HG02981 (cell line): Measurements from ENCODE around the gene LRRC72.
"Not testable (repeated sequence)": the region's sequence is repeated elsewhere in the genome, so short reads cannot be mapped to it uniquely, and the experiment has no call there.

Experiments used
- ATAC-seq: cut with Tn5 transposase; IDR thresholded peaks from one replicate; pipeline ENCODE4 v1.9.1; 2021; ENCODE audit warnings: mild to moderate bottlenecking, moderate library complexity; ENCODE audit not compliant: unreplicated experiment

The LRRC72 gene

DNA sequence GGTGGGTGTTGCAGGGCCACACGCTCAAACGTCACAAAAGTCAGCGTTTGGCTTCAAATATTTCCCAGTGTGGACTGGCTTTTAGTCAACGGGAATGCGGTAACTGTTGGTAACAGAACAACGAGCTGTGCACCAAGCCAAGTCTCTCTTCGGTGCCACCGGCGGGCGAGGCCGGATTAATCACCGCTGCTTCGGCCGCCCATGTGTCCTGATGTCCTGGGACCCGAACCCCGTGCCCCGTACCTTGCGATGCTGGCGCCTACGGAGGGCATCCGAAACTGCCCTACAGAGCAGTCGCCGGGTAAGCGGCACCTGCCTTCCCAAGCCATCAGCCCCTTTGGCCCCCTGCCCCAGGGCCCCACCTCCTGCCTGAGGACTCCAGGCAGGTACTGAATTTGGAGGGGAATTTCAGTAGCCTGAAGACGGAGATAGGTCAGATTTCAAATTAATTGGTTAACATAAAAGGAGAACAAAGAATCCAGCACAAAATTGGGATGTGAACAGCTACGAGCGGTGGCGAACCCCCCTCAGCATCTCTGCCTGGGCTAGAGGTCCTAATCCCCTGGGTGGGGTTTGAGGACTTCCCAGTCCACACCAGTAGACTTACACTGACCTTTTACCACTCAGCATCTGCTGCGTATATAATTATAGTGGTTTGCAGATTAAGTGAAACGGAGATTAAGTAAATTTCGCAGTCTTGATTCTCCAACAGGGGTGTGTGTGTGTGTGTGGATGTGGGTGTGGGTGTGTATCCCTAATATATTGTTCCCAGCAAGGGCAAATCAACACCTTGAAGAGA lies at the start of gene LRRC72:
Gene LRRC72, plus strand, starts transcription at position 84 of the 799 bp plus-strand sequence. Its CDS starts 128 bp downstream, at position 212.
- no peak for ATAC-seq

DNA sequence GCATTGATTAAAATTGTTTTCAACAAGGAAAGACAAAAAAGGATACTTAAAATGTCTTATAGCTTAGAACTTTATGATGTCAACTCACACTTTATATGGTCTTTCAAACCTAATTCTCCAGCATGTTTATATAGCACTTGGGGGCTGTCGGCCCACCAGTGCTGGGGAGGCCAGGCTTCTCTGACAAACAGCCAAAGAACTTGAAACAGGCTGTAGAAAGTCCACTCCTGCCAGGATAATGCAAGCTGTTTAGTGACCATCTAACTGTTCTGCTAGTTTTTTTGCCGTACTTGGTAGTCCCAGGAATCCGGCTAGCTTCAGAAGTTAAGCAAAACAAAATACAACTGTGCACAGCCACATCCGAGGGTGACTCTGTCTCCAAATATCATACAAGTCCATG lies 47.5 kb upstream of the LRRC72 start:
- no peak for ATAC-seq

GRCh38 chr7:16479591-16479990 lies 47.0 kb upstream of the LRRC72 start:
- ATAC-seq: no peak

DNA sequence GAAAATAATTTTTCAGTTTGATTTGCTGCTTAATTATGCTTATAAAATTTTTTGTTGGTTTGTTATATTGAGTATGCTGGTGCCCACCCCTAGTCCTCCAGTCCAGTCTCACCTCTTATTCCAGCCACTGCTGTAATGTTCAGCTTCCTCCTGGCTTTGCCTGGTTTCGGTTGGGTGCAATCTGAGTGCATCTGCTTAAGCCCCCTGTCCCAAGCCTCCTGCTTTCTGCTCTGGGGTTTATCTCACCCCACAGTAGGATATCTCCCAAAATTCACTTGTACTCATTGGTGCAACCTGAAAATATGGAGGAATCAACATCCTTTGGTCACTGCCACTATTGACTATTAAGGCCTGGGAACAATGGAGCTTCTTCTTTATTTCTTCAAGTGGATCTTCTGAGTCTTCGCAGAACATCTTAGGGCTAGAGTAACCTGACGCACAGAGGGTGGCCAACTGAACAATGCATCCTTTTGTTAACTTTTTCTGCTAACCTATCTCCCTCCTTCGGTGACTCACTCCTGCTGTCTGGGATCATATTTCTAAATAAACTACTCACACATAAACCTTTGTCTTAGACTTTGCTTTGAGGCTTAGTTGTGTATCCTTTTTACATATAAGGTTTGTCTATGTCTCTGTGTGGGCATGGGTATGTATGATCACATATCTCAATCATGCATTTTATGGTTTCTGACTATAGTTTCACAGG lies 42.0 kb upstream of the LRRC72 start:
- ATAC-seq: no peak

GRCh38 chr7:16491148-16491547 lies 35.5 kb upstream of the LRRC72 start:
- ATAC-seq: no peak

DNA sequence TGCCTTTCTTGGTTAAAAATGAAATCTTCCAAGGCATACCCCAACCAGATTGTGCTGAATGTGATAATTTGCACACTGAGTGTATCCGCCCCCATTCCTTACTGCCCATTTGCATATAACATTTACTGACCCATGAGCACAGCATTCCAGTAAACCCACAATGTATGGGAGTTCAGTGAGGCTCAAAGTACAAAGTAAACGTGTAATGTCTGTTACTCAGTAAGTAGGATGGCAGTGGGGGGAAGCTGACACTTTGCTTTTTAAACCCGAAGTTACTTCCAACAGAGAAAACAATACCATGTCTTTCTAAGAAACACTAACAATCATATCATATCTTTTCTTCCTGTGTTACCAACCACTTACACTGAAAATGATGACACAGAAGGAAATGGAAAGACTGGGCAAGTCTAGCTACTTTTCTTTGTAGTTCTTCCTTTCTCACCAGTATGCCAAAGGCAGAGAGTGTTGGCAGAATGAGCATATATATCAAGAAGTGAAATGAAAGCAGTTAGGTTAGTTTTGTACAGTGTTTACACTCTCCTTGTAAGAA lies 34.0 kb upstream of the LRRC72 start:
- no peak for ATAC-seq

DNA sequence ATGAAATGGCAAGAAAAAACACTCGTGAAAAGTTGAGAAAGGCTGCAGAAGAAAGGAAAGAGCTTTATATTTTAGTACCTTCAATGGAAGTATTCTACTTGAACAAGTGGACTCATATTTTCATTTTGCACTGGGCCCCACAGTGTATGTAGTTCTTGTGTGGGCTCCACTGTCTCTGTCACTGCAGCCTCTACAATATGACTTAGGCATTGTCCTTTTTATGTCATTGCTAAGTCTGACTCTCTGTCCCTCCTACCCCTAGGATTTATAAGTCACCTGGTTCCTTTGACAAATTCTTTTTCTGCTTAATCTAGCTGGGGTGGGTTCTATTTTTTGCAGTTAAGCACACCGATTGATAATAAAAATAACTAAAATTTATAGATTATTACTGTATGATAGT lies 33.4 kb upstream of the LRRC72 start:
- no peak for ATAC-seq

DNA sequence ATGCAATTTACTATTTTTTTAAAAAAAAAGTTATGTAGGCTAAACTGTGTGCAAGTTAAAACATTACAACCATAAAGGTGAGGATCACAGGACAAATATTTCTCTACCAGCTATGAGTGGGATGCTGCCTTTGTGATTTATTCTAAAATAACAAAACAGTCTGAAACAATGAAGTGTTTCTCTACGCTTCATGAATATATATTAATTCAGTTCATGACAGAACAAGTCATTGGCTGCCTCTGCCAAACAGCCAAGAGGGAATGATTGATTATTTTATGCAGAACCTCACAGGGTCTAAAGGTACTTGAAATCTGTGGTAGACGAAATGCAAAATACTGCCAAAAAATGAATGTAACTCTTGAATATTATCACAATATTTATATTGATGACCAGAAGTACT lies 32.1 kb upstream of the LRRC72 start:
- ATAC-seq: no peak

DNA sequence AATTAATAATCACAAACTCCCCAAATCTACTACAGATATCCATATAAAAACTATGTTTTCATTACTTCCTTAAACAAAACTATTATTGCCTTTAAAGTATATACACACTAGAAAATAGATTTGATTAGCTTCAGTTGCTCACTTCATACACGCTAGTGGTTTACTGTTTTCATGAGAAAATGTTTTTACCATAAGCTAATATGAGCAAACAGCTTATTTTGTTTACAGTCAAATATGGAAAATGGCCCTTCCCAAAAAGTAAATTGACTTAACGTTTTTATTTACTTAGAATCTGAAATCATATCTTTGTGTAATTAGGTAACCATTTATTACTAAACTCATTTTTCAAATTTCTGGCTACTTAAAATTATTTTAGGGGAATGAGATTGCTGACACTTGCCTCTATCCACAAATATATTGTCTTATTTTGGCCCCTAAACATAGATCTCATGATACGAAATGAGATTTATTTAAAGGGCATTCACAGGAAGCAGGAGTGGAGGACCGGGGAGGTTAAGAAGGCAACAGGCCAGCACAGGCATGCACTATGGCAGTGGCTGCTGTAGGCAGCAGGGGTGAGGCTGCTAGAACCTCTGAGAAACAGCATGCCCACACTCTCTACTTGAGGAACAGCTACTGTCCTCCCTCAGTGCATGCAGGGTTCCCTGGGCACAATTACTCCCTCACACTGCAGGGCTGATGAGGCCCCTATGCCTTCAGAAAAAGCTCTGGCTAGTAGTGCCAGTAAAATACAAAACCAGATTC lies 31.5 kb upstream of the LRRC72 start:
- ATAC-seq: no peak

GRCh38 chr7:16498122-16498521 lies 28.5 kb upstream of the LRRC72 start:
- no peak for ATAC-seq

DNA sequence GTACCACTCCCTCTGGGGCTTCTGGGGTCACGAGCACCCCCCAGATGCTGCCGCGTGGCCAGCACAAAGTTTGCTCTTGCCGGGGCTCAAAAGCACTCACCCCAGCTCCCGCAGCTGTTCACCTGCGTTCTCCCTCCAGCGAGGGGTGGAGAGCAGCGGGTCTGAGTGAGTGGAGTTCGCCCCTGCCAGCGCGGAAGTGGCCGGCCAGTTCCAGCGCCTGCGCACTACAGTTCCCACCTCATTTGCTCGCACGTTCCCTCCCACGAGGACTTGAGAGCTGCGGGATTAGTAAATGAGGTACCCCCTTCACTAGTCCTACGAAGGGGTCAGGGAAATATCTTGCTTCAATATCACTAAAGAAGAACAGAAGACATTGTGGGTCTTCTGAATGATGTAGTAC lies 24.3 kb upstream of the LRRC72 start:
- ATAC-seq: no peak

DNA sequence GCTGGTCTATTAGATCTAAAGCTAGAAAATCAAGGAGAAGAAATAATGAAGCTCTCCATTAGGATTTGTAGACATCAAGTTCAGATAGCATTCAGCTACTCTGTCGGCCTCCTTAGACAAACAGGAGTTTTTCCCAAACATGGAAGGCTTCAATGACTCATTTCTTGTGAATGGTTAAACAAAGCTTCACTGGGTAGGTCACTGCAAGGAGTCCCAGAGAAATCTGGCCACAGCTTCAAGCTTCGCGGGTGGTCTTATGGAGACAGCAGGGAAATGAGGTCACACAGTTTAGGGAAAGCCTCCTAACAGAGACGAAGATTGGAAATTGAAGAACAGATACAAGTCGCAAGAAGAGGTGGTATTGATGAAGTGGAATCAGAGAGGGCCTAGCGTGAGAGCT lies 22.6 kb upstream of the LRRC72 start:
- no peak for ATAC-seq

DNA sequence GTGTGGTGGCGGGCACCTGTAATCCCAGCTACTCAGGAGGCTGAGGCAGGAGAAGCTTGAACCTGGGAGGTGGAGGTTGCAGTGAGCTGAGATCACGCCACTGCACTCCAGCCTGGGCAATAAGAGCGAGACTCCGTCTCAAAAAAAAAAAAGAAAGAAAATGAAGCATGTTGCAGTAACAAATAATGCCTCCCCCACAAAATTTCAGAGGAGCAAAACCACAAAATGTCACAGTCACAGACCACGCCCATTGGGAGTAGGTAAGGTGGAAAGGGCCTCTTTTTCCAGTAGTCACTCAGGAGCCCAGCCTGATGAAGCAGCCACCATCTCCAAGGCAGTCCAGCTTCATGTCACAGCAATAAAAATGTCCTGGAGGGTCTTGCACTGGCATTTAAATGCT lies 20.2 kb upstream of the LRRC72 start:
- ATAC-seq: not testable (repeated sequence)

DNA sequence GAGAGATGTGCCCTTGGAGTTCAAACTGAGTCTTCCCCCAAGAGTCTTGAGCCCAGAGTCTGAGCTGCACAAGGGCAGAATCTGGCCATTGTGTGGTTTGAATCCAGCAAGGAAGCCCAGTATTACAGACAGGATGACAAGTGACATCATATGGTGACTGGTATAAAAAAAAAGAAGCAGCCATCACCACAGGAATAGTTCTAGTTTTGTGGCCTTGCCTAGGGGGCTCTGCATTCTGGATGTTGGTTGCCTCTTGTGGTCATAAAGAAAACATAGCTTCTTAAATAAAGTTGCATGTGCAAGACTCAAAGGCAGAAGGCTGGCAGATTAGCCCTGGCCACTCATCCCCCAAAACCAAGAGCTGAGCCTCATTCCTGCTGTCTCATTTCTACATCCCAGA lies 16.8 kb upstream of the LRRC72 start:
- ATAC-seq: no peak

GRCh38 chr7:16511314-16511713 lies 15.3 kb upstream of the LRRC72 start:
- ATAC-seq: no peak

GRCh38 chr7:16512097-16512496 lies 14.5 kb upstream of the LRRC72 start:
- no peak for ATAC-seq

GRCh38 chr7:16514271-16514670 lies 12.4 kb upstream of the LRRC72 start:
- no peak for ATAC-seq

GRCh38 chr7:16514729-16515128 lies 11.9 kb upstream of the LRRC72 start:
- no peak for ATAC-seq

DNA sequence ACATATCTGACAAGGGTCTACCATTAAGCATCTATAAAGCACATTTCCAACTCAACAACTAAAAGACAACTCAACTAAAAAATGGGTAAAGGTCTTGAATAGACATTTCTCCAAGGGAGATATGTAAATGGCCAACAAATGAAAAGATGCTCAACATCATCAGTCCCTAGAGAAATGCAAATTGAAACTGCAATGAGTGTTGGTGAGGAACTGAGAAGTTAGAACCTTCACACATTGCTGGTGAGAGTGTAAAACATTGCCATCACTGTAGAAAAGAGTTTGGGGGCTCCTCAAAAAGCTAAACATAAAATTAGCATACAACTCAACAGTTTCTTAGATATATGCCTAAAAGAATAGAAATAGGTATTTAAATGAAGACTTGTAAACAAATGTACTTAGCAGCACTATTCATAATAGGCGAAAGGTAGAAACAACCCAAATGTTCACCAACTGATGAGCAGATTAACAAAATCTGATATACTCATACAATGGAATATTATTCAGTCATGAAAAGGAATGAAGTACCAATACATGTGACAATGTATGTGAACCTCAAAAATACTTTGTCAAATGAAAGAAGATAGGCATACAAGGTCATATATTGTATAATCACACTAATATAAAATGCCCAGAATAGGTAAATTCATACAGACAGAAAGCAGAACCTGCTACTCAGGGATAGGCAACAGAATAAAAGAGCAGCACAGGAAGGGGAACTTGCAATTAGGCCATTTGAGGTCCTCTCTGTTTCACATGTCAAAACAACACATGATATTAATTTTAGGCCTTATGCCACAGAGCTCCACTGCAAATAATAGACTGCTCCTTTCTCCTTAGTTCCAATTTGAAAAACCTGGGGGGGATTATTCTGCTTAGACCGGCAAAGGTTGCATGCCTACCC lies 10.6 kb upstream of the LRRC72 start:
- ATAC-seq: no peak

DNA sequence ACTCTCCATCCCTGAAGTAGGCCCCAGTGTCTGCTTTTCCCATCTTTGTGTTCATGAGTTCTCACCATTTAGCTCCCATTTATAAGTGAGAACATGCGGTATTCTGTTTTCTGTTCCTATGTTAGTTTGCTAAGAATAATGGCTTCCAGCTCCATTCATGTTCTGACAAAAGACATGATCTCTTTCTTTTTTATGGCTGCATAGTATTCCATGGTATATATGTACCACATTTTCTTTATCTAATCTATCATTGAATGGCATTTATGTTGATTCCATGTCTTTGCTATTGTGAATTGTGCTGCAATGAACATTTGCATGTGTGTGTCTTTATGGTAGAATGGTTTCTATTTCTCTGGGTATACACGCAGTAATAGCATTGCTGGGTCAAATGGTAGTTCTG lies 6.6 kb upstream of the LRRC72 start:
- ATAC-seq: not testable (repeated sequence)
